GM12891 (cell line): ENCODE results near the gene IL18BP.

Experiments
- POLR2A ChIP-seq: IDR thresholded peaks from 2 replicates; pipeline ENCODE4 v1.6.1; 2011; ENCODE audit warnings: low read depth, low read length, control low read depth
- POLR2AphosphoS5 ChIP-seq: IDR thresholded peaks from 2 replicates; pipeline ENCODE4 v1.6.1; 2011; ENCODE audit warnings: low read depth, low read length, control low read depth

DNA sequence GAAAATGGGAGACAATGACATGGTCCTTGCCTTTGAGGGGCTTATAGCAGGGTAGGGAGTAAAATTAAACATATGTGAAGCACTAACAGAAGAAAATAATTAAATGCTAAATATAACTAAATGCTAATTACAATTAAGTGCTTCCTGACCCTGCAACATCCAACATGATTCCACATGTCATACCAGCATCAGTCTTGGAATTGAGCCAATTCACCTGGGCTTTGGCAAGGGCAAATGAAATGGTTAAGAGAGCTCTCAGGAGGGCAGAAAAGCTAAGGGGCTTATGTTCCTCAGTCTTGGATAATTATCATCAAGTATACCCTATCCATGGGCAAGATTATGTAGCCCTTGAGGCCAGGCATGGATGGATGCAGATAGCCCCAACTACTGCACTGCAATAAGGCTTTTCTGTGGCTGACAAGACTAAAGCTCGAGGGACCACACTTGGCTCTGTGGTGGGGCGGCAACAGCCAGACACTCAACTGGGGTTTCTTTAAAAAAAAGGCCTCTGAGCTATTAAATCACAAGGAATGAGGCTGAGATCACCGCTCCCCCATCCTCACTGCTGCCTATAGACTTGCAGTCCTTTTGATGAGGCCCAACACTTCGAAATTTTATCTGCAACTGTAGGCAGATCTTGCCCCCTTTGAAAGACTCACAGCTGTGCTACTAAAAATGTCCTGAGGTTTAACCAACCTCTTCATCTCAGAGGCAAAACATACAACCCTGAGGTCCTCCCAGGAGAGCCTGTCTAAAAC lies 39.0 kb downstream of the IL18BP start:
- no peak for TF ChIP-seq POLR2A
- TF ChIP-seq POLR2AphosphoS5 = no peak
